Fibroblast of lung (primary cell): ENCODE data around the gene NRDC. TPM values are rescaled to one million over a fixed set of nuclear protein-coding genes. Genes with fewer than 3 reads are reported as not detected.

Experiments used
- DNase-seq, 2 donors: peaks; one replicate each; pipeline versions ENCODE4 v3.0.0 to v3.0.0-alpha.2; 2010; ENCODE audit warnings: low read depth in 2 of 2
- H2AFZ ChIP-seq: 2 replicates; pipeline ENCODE4 v1.5.1; 2012; ENCODE audit warnings: low read length, control low read depth, inconsistent platforms
- H3K27ac ChIP-seq: 2 replicates; pipeline ENCODE4 v1.5.1; 2011; ENCODE audit warnings: low read length, control low read depth; ENCODE audit not compliant: insufficient read depth
- H3K27me3 ChIP-seq: 2 replicates; pipeline ENCODE4 v1.5.1; 2011; ENCODE audit warnings: mild to moderate bottlenecking, low read length; ENCODE audit not compliant: control insufficient read depth, insufficient read depth
- H3K36me3 ChIP-seq: 2 replicates; pipeline ENCODE4 v1.5.1; 2011; ENCODE audit warnings: low read length; ENCODE audit not compliant: control insufficient read depth, insufficient read depth
- H3K4me1 ChIP-seq: 2 replicates; pipeline ENCODE4 v1.5.1; 2011; ENCODE audit warnings: low read length; ENCODE audit not compliant: control insufficient read depth, insufficient read depth; ENCODE audit errors: extremely low read depth
- H3K4me2 ChIP-seq: 2 replicates; pipeline ENCODE4 v1.5.1; 2011; ENCODE audit warnings: low read length, control low read depth; ENCODE audit not compliant: insufficient read depth; ENCODE audit errors: extremely low read depth
- H3K4me3 ChIP-seq, 4 experiments: fragments of 200-600 bp in 1 of 4; sonication (generic) in 1 of 4; replicated peaks in 1 of 4; 2 replicates each; pipeline ENCODE4 v1.5.1; 2011 to 2016; ENCODE audit warnings: low read length in 4 of 4, low read depth in 3 of 4, mild to moderate bottlenecking in 3 of 4, control low read depth in 2 of 4, inconsistent platforms in 1 of 4, mixed read lengths in 1 of 4; ENCODE audit not compliant: insufficient read depth in 1 of 4; ENCODE audit errors: control extremely low read depth in 1 of 4
- H3K79me2 ChIP-seq: 2 replicates; pipeline ENCODE4 v1.5.1; 2012; ENCODE audit warnings: mild to moderate bottlenecking, low read length, inconsistent platforms; ENCODE audit not compliant: control insufficient read depth, insufficient read depth
- H3K9ac ChIP-seq: 2 replicates; pipeline ENCODE4 v1.5.1; 2011; ENCODE audit warnings: mild to moderate bottlenecking, low read length, control low read depth; ENCODE audit not compliant: insufficient read depth
- H3K9me3 ChIP-seq: 2 replicates; pipeline ENCODE4 v1.5.1; 2012; ENCODE audit warnings: low read depth, low read length; ENCODE audit not compliant: control insufficient read depth, insufficient read depth
- H4K20me1 ChIP-seq: 2 replicates; pipeline ENCODE4 v1.5.1; 2011; ENCODE audit warnings: low read length; ENCODE audit not compliant: control insufficient read depth, insufficient read depth; ENCODE audit errors: extremely low read depth
- EZH2 ChIP-seq: IDR thresholded peaks from 2 replicates; pipeline ENCODE4 v1.5.1; 2012; ENCODE audit warnings: low read length, control low read depth, mild to moderate bottlenecking; ENCODE audit errors: missing control alignments
- polyA plus RNA-seq, 2 donors: library from polyadenylated mRNA; depleted of rRNA in 1 of 2; stranded (reverse) in 1 of 2; unstranded in 1 of 2; fragments of >200 nt; gene quantifications; 2 replicates each; pipeline ENCODE4 v1.2.1, GENCODE V29; 2011 to 2012; ENCODE audit warnings: missing spikeins in 1 of 2
- total RNA-seq: library from RNA; depleted of rRNA; stranded (reverse); fragments of >200 nt; gene quantifications from 2 replicates; pipeline ENCODE4 v1.2.1, GENCODE V29; 2014
- TF ChIP-seq, protein P1 (sequence below), 2 donors: IDR thresholded peaks in 1 of 2; conservative IDR thresholded peaks in 1 of 2; 1 replicate in 1 of 2; 2 replicates in 1 of 2; pipeline ENCODE4 v1.5.1; 2011 to 2012; ENCODE audit warnings: low read length in 2 of 2, control low read depth in 1 of 2, inconsistent platforms in 1 of 2, low read depth in 1 of 2, mild to moderate bottlenecking in 1 of 2

NRDC gene
- total and polyA plus RNA-seq, 2 donors (not counting 1 experiment from before 2014, with no cell fraction given): 116 to 142 TPM

DNA sequence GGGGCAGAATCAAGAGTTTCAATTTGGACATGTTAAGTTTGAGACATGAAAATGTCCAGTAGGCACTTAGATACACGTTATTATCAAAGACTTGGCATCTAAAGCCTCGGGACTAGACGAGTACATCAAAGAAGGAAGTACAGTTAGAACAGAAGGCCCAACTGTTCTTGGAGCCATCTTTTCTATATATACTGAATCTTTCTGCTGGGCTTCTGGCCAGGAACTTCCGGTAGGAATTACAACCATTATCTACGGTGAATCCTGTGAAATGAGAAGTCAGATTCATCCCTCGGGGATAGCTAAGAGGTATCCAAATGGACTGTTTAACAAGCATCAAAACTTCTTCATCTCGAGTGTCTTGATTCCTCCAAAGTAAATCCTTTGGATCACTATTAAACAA, 34.4 kb upstream of the NRDC start:
- Histone ChIP-seq H2AFZ (no peak overlapping the region), H3K9ac (no peak overlapping the region), H3K4me3 (no peak overlapping the region), H3K9me3 (no peaks in the 10 kb centered on the region), H3K79me2 (no peaks in the 10 kb centered on the region), H3K36me3 (peaks cover 2% of the 10 kb centered on the region), H3K4me1 (peaks cover 6% of the 10 kb centered on the region), H3K4me2 (no peak overlapping the region), H4K20me1 (no peaks in the 10 kb centered on the region), H3K27ac (no peak overlapping the region), H3K27me3 (no peaks in the 10 kb centered on the region)
- TF ChIP-seq, protein P1, sequence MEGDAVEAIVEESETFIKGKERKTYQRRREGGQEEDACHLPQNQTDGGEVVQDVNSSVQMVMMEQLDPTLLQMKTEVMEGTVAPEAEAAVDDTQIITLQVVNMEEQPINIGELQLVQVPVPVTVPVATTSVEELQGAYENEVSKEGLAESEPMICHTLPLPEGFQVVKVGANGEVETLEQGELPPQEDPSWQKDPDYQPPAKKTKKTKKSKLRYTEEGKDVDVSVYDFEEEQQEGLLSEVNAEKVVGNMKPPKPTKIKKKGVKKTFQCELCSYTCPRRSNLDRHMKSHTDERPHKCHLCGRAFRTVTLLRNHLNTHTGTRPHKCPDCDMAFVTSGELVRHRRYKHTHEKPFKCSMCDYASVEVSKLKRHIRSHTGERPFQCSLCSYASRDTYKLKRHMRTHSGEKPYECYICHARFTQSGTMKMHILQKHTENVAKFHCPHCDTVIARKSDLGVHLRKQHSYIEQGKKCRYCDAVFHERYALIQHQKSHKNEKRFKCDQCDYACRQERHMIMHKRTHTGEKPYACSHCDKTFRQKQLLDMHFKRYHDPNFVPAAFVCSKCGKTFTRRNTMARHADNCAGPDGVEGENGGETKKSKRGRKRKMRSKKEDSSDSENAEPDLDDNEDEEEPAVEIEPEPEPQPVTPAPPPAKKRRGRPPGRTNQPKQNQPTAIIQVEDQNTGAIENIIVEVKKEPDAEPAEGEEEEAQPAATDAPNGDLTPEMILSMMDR (conservative IDR thresholded peaks at IDR 0.05 in 1 of 2, IDR thresholded peaks at IDR 0.05 in 1 of 2; ENCODE audit: low read depth in 1 of 2, low read length in 2 of 2): no peak
- no peak for TF ChIP-seq EZH2
- no peak for DNase-seq

DNA sequence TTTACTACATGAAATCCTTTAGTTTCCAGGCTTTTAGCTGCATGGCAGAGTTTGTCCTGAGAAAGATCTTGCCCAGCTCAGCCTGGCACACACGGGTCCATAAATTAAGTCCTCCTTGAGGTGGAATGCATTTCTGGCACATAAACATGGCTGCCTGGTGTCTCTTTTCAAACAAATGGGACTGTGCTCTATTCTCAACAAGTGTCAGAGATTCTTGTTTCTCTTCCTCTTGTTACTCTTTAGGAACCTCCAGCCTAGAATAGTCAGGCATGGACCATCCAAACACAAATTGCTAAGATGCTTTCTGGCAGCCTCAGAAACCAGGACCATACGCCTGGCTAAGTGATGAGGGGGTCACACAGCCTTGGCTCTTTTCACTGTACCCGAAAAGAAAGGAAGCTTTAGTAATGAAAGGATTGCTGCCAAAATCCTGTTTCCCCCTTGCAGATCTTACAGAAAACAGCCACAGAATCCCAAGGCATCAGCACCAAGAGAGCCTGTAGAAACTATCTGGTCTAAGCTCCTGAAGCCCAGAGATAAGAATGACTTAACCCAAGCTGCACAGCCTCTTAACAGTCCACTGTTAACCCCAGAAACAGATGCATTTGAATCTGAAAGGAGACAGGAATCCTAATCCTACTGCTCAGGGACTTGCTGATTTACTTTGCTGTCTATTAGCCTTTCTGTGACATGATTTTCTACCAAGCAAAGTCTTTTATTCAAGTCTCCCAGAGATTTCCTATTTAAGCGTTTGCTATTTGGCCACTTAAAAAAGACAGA, 31.9 kb upstream of the NRDC start:
- H3K27ac ChIP-seq: no peak overlapping the region
- H2AFZ ChIP-seq: no peak overlapping the region
- TF ChIP-seq, protein P1 (conservative IDR thresholded peaks at IDR 0.05 in 1 of 2, IDR thresholded peaks at IDR 0.05 in 1 of 2; ENCODE audit: low read depth in 1 of 2, low read length in 2 of 2): no peak
- no peak for TF ChIP-seq EZH2

DNA sequence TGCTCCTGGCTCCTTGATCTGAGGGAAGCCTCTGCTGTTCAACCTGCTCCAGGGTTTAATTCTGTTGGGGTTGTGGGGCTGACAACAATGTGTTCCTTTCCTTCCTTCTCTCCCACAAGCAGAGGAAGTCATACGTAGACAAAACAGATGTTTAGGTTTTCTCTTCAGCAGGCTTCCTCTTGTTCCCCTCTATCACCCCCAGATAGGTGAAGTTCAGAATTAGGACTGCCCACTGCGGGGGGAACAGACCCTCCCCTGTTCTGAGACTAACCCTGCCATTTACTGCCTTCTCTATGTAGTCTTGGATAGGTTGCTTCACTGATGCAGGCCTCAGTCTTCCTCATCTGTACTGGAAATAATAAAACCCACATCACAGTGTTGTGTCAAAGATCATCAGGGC, 30.0 kb upstream of the NRDC start:
- TF ChIP-seq EZH2: no peak
- TF ChIP-seq, protein P1 (conservative IDR thresholded peaks at IDR 0.05 in 1 of 2, IDR thresholded peaks at IDR 0.05 in 1 of 2; ENCODE audit: low read depth in 1 of 2, low read length in 2 of 2): no peak
- H3K4me1 ChIP-seq: peaks cover 9% of the 10 kb centered on the region
- H4K20me1 ChIP-seq: no peaks in the 10 kb centered on the region
- no peak overlapping the region for H3K27ac ChIP-seq
- H3K4me2 ChIP-seq: no peak overlapping the region
- DNase-seq: no peak
- no peaks in the 10 kb centered on the region for H3K27me3 ChIP-seq
- H2AFZ ChIP-seq: no peak overlapping the region
- no peak overlapping the region for H3K4me3 ChIP-seq
- no peaks in the 10 kb centered on the region for H3K79me2 ChIP-seq
- H3K9ac ChIP-seq: no peak overlapping the region
- no peaks in the 10 kb centered on the region for H3K36me3 ChIP-seq
- no peaks in the 10 kb centered on the region for H3K9me3 ChIP-seq

More for the DNA sequence above, 31.9 kb upstream of the NRDC start:
- DNase-seq: no peak
- Histone ChIP-seq H3K79me2 (no peaks in the 10 kb centered on the region), H3K4me1 (peaks cover 7% of the 10 kb centered on the region), H4K20me1 (no peaks in the 10 kb centered on the region), H3K4me2 (no peak overlapping the region), H3K4me3 (no peak overlapping the region), H3K36me3 (no peaks in the 10 kb centered on the region), H3K9me3 (no peaks in the 10 kb centered on the region), H3K27me3 (no peaks in the 10 kb centered on the region), H3K9ac (no peak overlapping the region)
